Erythroblast (primary cell): Measurements from ENCODE around the gene CLCN5.

ENCODE experiments used
- GATA1 ChIP-seq: IDR thresholded peaks from 2 replicates; pipeline ENCODE4 v1.6.1; 2011; ENCODE audit warnings: low read depth, mild to moderate bottlenecking, control low read depth, low read length, moderate library complexity
- POLR2A ChIP-seq: IDR thresholded peaks from 2 replicates; pipeline ENCODE4 v1.6.1; 2011; ENCODE audit warnings: mild to moderate bottlenecking, low read length

GRCh38 chrX:50108264-50108663 lies 185.9 kb downstream of the CLCN5 start:
- TF ChIP-seq POLR2A (no peak), GATA1 (no peak)
